K562 (cell line): Measurements from ENCODE around the gene TSPAN14. TPM values are rescaled to one million over a fixed set of nuclear protein-coding genes. Genes with fewer than 3 reads are reported as not detected.

ENCODE experiments used
- ATAC-seq: fragments of 200-7000 bp; cut with Tn5 transposase; 3 replicates; pipeline ENCODE4 v1.9.1; 2020; ENCODE audit warnings: moderate library complexity
- BruUV-seq: library from RNA; stranded (reverse); fragments of 400-500 nt; replicated peaks from 2 replicates; lab custom pipeline; 2021; lab: Mats Ljungman, UMichigan
- CTCF ChIA-PET: fragments of 300-600 bp; formaldehyde crosslinking; extraction: SDS; loops from one replicate; lab custom pipeline; 2021; ENCODE audit warnings: low intra/inter-chr PET ratio; lab: Yijun Ruan, JAX
- POLR2A ChIA-PET: fragments of 300-600, 350-650 bp; sonication (Branson Sonifier 250); formaldehyde crosslinking; extraction: SDS; loops from one replicate; lab custom pipeline; 2021; ENCODE audit warnings: antibody characterized with exemption, inconsistent platforms; lab: Yijun Ruan, JAX
- DNase-seq, 4 experiments: peaks; one replicate each; pipeline versions ENCODE4 v3.0.0 to v3.0.0-alpha.2; 2011 to 2018; ENCODE audit warnings: low spot score in 3 of 4, mixed read lengths in 3 of 4; ENCODE audit errors: extremely low read depth in 1 of 4
- FAIRE-seq: peaks from 2 replicates; lab custom pipeline; 2011; peaks lifted over from hg19 to GRCh38; lab: Jason Lieb, UNC
- H2AFZ ChIP-seq: 2 replicates; pipeline ENCODE4 v1.6.0; 2011; ENCODE audit warnings: low read depth, low read length, control low read depth, inconsistent platforms
- H3K27ac ChIP-seq: fragments of 200-600 bp; 3 replicates; pipeline ENCODE4 v1.8.0; 2011; ENCODE audit warnings: low read depth, mild to moderate bottlenecking, control low read depth, inconsistent platforms, low read length, moderate library complexity, mixed read lengths; ENCODE audit errors: extremely low read depth
- H3K27me3 ChIP-seq, 2 experiments: fragments of 300-600 bp in 1 of 2; 2 replicates in 1 of 2; 3 replicates in 1 of 2; pipeline versions ENCODE4 v1.6.0 to v1.8.0; 2011; ENCODE audit warnings: inconsistent platforms in 2 of 2, low read length in 2 of 2, mild to moderate bottlenecking in 1 of 2, mixed read lengths in 1 of 2, moderate library complexity in 1 of 2; ENCODE audit not compliant: control insufficient read depth in 2 of 2, insufficient read depth in 2 of 2
- H3K36me3 ChIP-seq: fragments of 300-600 bp; 3 replicates; pipeline ENCODE4 v1.8.0; 2011; ENCODE audit warnings: mild to moderate bottlenecking, low read length, inconsistent platforms; ENCODE audit not compliant: control insufficient read depth, insufficient read depth
- H3K4me1 ChIP-seq, 2 experiments: fragments of 200-600 bp in 1 of 2; replicated peaks in 1 of 2; 2 replicates in 1 of 2; 3 replicates in 1 of 2; pipeline versions ENCODE4 v1.5.1 to v1.8.0; 2011; ENCODE audit warnings: inconsistent platforms in 2 of 2, low read length in 2 of 2, mild to moderate bottlenecking in 1 of 2, mixed read lengths in 1 of 2, moderate library complexity in 1 of 2; ENCODE audit not compliant: control insufficient read depth in 2 of 2, insufficient read depth in 2 of 2
- H3K4me2 ChIP-seq: 2 replicates; pipeline ENCODE4 v1.6.1; 2011; ENCODE audit warnings: low read length, control low read depth, inconsistent platforms, mixed read lengths; ENCODE audit not compliant: insufficient read depth
- H3K4me3 ChIP-seq: fragments of 200-600 bp; sonication (generic), shearing (Covaris generic); 2 replicates; pipeline ENCODE4 v1.5.1; 2016; ENCODE audit warnings: control low read depth, inconsistent platforms
- H3K79me2 ChIP-seq: fragments of 200-600 bp; 3 replicates; pipeline ENCODE4 v1.8.0; 2011; ENCODE audit warnings: low read length, inconsistent platforms; ENCODE audit not compliant: control insufficient read depth, insufficient read depth
- H3K9ac ChIP-seq, 2 experiments: 2 replicates each; pipeline versions ENCODE4 v1.6.0 to v1.6.1; 2011; ENCODE audit warnings: low read depth in 2 of 2, low read length in 2 of 2, control low read depth in 1 of 2, inconsistent platforms in 1 of 2, mild to moderate bottlenecking in 1 of 2, mixed read lengths in 1 of 2; ENCODE audit not compliant: insufficient read depth in 1 of 2
- H3K9me1 ChIP-seq: one replicate; pipeline ENCODE4 v1.6.0; 2011; ENCODE audit warnings: inconsistent platforms, mild to moderate bottlenecking, low read length, moderate library complexity; ENCODE audit not compliant: control insufficient read depth, insufficient read depth
- H3K9me3 ChIP-seq: replicated peaks from 2 replicates; pipeline ENCODE4 v1.5.1; 2011; ENCODE audit warnings: low read depth, low read length, inconsistent platforms; ENCODE audit not compliant: control insufficient read depth, insufficient read depth
- H4K20me1 ChIP-seq: replicated peaks from 2 replicates; pipeline ENCODE4 v1.6.1; 2011; ENCODE audit warnings: low read length, inconsistent platforms, mixed read lengths; ENCODE audit not compliant: control insufficient read depth, insufficient read depth
- CEBPB ChIP-seq: fragments of 450-650 bp; IDR thresholded peaks from 2 replicates; pipeline ENCODE4 v1.6.1; 2016; ENCODE audit warnings: missing genetic modification characterization, missing compliant biosample characterization
- FOS ChIP-seq: IDR thresholded peaks from 3 replicates; pipeline ENCODE4 v1.6.1; 2011; ENCODE audit not compliant: insufficient read length; ENCODE audit errors: extremely low read depth
- MAFF ChIP-seq: IDR thresholded peaks from 2 replicates; pipeline ENCODE4 v1.6.1; 2012; ENCODE audit warnings: low read length, improper control_type of control experiment
- RBFOX2 ChIP-seq: fragments of 200-400 bp; formaldehyde crosslinking; IDR thresholded peaks from 2 replicates; pipeline ENCODE4 v1.6.1; 2017; ENCODE audit warnings: low read depth, mild to moderate bottlenecking, low read length, moderate library complexity
- SNAPC5 ChIP-seq: fragments of 250-450 bp; sonication (Bioruptor Pico); IDR thresholded peaks from 2 replicates; pipeline ENCODE4 v1.8.0; 2021; ENCODE audit warnings: moderate library complexity, mild to moderate bottlenecking, inconsistent platforms
- SPI1 ChIP-seq: IDR thresholded peaks from 2 replicates; pipeline ENCODE4 v1.6.1; 2011; ENCODE audit warnings: low read depth, low read length, control low read depth, borderline replicate concordance
- ZBTB34 ChIP-seq: fragments of 250-450 bp; sonication (Bioruptor Pico); IDR thresholded peaks from 2 replicates; pipeline ENCODE4 v1.8.0; 2021; ENCODE audit warnings: mild to moderate bottlenecking, moderate library complexity
- ZNF24 ChIP-seq: fragments of 450-650 bp; IDR thresholded peaks from 2 replicates; pipeline ENCODE4 v1.6.1; 2016
- ZNF316 ChIP-seq: fragments of 450-650 bp; IDR thresholded peaks from 2 replicates; pipeline ENCODE4 v1.6.1; 2016
- WGBS: fragments of 100-300 bp; shearing (Covaris generic); methylation state at CpG from one replicate; pipeline ENCODE4 v1.1.6; 2016; ENCODE audit warnings: low coverage, mixed read lengths; ENCODE audit not compliant: insufficient coverage; ENCODE audit errors: missing lambda C conversion rate; 5-methylcytosine and 5-hydroxymethylcytosine counted together
- in situ Hi-C: fragments of 300-500 bp; cut with MboI; formaldehyde crosslinking; loops from 4 replicates; pipeline ENCODE4 v1.15.0; 2018; ENCODE audit warnings: inconsistent platforms, mixed read lengths
- intact Hi-C: fragments of 100-400 bp; cut with micrococcal nuclease; formaldehyde crosslinking; loops from 2 replicates; pipeline ENCODE4 v1.14.2; 2022
- polyA plus RNA-seq, 8 experiments: library from polyadenylated mRNA; depleted of rRNA in 4 of 8; stranded (reverse) in 5 of 8; unstranded in 3 of 8; fragments of >200 nt; fragmentation: Nextera tagmentation in 2 of 8; fragmentation: Illumina TruSeq in 1 of 8; extraction: Ambion mirVana in 2 of 8; extraction: Trizol in 1 of 8; gene quantifications; 2 replicates each; pipeline versions ENCODE4 v1.2.1 to v1.2.3, GENCODE V29; 2011 to 2014; ENCODE audit warnings: inconsistent platforms in 1 of 8, missing spikeins in 1 of 8
- total RNA-seq, 7 experiments: library from RNA; depleted of rRNA in 6 of 7; stranded (reverse); fragments of >200 nt in 6 of 7; fragmentation: Illumina TruSeq in 2 of 7; extraction: Trizol in 2 of 7; gene quantifications; 2 replicates each; pipeline versions ENCODE4 v1.2.1 to v1.2.3, GENCODE V29; 2011 to 2021; ENCODE audit warnings: low replicate concordance in 1 of 7

TSPAN14 gene
- total and polyA plus RNA-seq, 9 of the 15 experiments (the other 6 are each of a cell fraction or from before 2014, with no cell fraction given) = 5.8 to 92.9 (median 23.3) TPM

GRCh38 chr10:80421707-80422536 lies 32.2 kb upstream of the TSPAN14 start:
- Histone ChIP-seq H3K9me3 (no peaks in the 10 kb centered on the region), H2AFZ (no peak overlapping the region), H3K4me2 (no peak overlapping the region), H3K4me3 (no peak overlapping the region), H3K79me2 (no peaks in the 10 kb centered on the region), H3K27ac (no peak overlapping the region), H3K27me3 (peaks cover 23 to 38% of the 10 kb centered on the region in 2 experiments), H3K9me1 (no peaks in the 10 kb centered on the region), H3K9ac (no peak overlapping the region; a peak in 1 of 4 replicates), H3K36me3 (no peaks in the 10 kb centered on the region), H4K20me1 (no peaks in the 10 kb centered on the region), H3K4me1 (no peaks in the 10 kb centered on the region)
- CTCF ChIA-PET = no interaction called here
- no peak for FAIRE-seq
- WGBS = 7% methylated on average over 8 of the region's 8 CpGs
- intact Hi-C loops = no loop called here
- POLR2A ChIA-PET = interaction anchor here (0.7 to 2.1 kb wide), 6 partner anchors 10 to 89 kb away, joined by 3 to 4 read pairs (median 3); no protein-coding TSS in a partner anchor
- TF ChIP-seq MAFF (peak; percentile 58), SPI1 (no peak), ZBTB34 (CRISPR knock-in tag) (no peak), CEBPB (tag) (no peak), ZNF316 (peak; percentile 51), SNAPC5 (no peak), FOS (no peak), RBFOX2 (no peak), ZNF24 (no peak)
- in situ Hi-C loops = no loop called here
- no TSS peak for BruUV-seq
- ATAC-seq = no peak
- DNase-seq = no peak
